Activated T-cell treated with anti-CD3 and anti-CD28 coated beads for 1 hour (primary cell): ENCODE data around the gene NOLC1.
A peak's percentile ranks its signal among the peaks of the same experiment; 100 is the strongest.

ENCODE experiments used
- DNase-seq: peaks from one replicate; pipeline ENCODE4 v3.0.0-alpha.2; 2020; ENCODE audit warnings: low read depth

Gene NOLC1

GRCh38 chr10:102121739-102122372 lies 30.3 kb upstream of the NOLC1 start:
- DNase-seq = no peak

- no peak for DNase-seq
Observed at GRCh38 chr10:102122450-102122849, 29.7 kb upstream of the NOLC1 start.

GRCh38 chr10:102123223-102123622 lies 29.0 kb upstream of the NOLC1 start:
- no peak for DNase-seq

- no peak for DNase-seq
Observed at GRCh38 chr10:102131286-102132170, 20.7 kb upstream of the NOLC1 start.

- no peak for DNase-seq
Observed at GRCh38 chr10:102132193-102132562, 20.0 kb upstream of the NOLC1 start.

- DNase-seq = peak; percentile 95
Observed at GRCh38 chr10:102132563-102133372, 19.4 kb upstream of the NOLC1 start, which contains the start of gene PPRC1. Gene PPRC1, plus strand, starts transcription at chr10:102133040. Its CDS starts 29 bp downstream, at chr10:102133069.

- peak; percentile 30 for DNase-seq
Observed at GRCh38 chr10:102133373-102134195, 18.6 kb upstream of the NOLC1 start.

GRCh38 chr10:102134416-102134815 lies 17.8 kb upstream of the NOLC1 start:
- no peak for DNase-seq

GRCh38 chr10:102135956-102136526 lies 16.1 kb upstream of the NOLC1 start:
- DNase-seq = no peak

- DNase-seq = no peak
Observed at GRCh38 chr10:102139281-102140110, 12.7 kb upstream of the NOLC1 start.

GRCh38 chr10:102140218-102140617 lies 12.0 kb upstream of the NOLC1 start:
- no peak for DNase-seq

- DNase-seq = no peak
Observed at GRCh38 chr10:102140913-102141540, 11.2 kb upstream of the NOLC1 start.

- no peak for DNase-seq
Observed at GRCh38 chr10:102141583-102142107, 10.5 kb upstream of the NOLC1 start.

GRCh38 chr10:102146971-102147428 lies 5.2 kb upstream of the NOLC1 start:
- no peak for DNase-seq

- DNase-seq = no peak
Observed at GRCh38 chr10:102147561-102147960, 4.6 kb upstream of the NOLC1 start.

- no peak for DNase-seq
Observed at GRCh38 chr10:102148275-102148674, 3.9 kb upstream of the NOLC1 start.

GRCh38 chr10:102150970-102151773 lies 1.0 kb upstream of the NOLC1 start:
- no peak for DNase-seq

GRCh38 chr10:102152545-102152890 lies 329 bp downstream of the NOLC1 start:
- DNase-seq = peak; percentile 9
